GM23338 (cell line): ENCODE results near the gene PALM.

Experiments
- EZH2 ChIP-seq: fragments of 200-600 bp; sonication (generic); IDR thresholded peaks from one replicate; pipeline ENCODE4 v1.8.0; 2017; ENCODE audit warnings: antibody characterized with exemption, mild to moderate bottlenecking, low read depth; ENCODE audit not compliant: unreplicated experiment
- JUNB ChIP-seq: IDR thresholded peaks from one replicate; pipeline ENCODE4 v1.6.1; 2016; ENCODE audit warnings: antibody characterized with exemption; ENCODE audit not compliant: unreplicated experiment
- NANOG ChIP-seq: IDR thresholded peaks from 2 replicates; pipeline ENCODE4 v1.6.1; 2016; ENCODE audit warnings: antibody characterized with exemption, borderline replicate concordance
- POLR2AphosphoS5 ChIP-seq: IDR thresholded peaks from 2 replicates; pipeline ENCODE4 v1.6.1; 2016; ENCODE audit warnings: antibody characterized with exemption, low read depth
- TF ChIP-seq, protein P1 (sequence below), 2 experiments: fragments of 200-600 bp in 1 of 2; sonication (generic) in 1 of 2; conservative IDR thresholded peaks; 2 replicates each; pipeline versions ENCODE4 v1.5.1 to v1.6.1; 2016 to 2017; ENCODE audit warnings: antibody characterized with exemption in 2 of 2, low read depth in 2 of 2, mild to moderate bottlenecking in 2 of 2, moderate library complexity in 1 of 2
- TF ChIP-seq, protein P2 (sequence below): IDR thresholded peaks from one replicate; pipeline ENCODE4 v1.6.1; 2018; ENCODE audit warnings: antibody characterized with exemption; ENCODE audit not compliant: unreplicated experiment

DNA sequence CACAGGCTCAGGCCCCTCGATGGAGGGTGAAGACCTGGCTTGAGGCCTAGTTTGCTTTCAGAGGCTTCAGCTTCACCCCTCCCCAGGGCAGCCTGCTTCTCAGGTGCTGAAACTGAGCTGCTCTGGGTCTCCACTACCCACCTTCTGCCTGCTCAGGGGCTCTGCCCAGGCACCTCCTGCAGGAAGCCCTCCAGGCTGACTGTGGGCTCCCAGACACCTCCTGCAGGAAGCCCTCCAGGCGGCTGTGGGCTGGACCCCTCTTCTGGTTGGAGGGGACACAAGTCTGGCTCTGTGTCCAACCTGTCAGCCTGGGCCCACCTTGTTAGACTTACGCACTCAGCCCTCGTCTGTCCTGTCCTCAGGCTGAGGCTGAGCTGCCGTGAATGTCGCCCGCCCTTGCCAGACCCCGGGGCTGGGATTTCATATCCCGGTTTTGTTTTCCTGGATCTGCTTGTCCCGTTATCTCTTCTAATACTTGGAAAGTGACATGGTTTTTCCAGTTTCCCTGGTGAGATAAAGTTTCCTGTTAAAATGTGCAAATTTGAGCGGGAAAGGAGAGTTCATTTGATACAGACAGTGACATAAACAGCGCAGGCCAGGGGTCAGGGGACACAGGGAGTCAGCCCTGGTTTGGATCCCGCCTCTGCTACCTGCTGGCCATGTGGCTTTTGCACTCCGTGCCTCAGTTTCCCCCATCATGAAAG, 21.4 kb downstream of the PALM start:
- TF ChIP-seq, protein P1, sequence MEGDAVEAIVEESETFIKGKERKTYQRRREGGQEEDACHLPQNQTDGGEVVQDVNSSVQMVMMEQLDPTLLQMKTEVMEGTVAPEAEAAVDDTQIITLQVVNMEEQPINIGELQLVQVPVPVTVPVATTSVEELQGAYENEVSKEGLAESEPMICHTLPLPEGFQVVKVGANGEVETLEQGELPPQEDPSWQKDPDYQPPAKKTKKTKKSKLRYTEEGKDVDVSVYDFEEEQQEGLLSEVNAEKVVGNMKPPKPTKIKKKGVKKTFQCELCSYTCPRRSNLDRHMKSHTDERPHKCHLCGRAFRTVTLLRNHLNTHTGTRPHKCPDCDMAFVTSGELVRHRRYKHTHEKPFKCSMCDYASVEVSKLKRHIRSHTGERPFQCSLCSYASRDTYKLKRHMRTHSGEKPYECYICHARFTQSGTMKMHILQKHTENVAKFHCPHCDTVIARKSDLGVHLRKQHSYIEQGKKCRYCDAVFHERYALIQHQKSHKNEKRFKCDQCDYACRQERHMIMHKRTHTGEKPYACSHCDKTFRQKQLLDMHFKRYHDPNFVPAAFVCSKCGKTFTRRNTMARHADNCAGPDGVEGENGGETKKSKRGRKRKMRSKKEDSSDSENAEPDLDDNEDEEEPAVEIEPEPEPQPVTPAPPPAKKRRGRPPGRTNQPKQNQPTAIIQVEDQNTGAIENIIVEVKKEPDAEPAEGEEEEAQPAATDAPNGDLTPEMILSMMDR (conservative IDR thresholded peaks at IDR 0.05; ENCODE audit: low read depth in 2 of 2) = no peak
- TF ChIP-seq JUNB (no peak), EZH2 (no peak), POLR2AphosphoS5 (no peak), NANOG (no peak)
- TF ChIP-seq, protein P2, sequence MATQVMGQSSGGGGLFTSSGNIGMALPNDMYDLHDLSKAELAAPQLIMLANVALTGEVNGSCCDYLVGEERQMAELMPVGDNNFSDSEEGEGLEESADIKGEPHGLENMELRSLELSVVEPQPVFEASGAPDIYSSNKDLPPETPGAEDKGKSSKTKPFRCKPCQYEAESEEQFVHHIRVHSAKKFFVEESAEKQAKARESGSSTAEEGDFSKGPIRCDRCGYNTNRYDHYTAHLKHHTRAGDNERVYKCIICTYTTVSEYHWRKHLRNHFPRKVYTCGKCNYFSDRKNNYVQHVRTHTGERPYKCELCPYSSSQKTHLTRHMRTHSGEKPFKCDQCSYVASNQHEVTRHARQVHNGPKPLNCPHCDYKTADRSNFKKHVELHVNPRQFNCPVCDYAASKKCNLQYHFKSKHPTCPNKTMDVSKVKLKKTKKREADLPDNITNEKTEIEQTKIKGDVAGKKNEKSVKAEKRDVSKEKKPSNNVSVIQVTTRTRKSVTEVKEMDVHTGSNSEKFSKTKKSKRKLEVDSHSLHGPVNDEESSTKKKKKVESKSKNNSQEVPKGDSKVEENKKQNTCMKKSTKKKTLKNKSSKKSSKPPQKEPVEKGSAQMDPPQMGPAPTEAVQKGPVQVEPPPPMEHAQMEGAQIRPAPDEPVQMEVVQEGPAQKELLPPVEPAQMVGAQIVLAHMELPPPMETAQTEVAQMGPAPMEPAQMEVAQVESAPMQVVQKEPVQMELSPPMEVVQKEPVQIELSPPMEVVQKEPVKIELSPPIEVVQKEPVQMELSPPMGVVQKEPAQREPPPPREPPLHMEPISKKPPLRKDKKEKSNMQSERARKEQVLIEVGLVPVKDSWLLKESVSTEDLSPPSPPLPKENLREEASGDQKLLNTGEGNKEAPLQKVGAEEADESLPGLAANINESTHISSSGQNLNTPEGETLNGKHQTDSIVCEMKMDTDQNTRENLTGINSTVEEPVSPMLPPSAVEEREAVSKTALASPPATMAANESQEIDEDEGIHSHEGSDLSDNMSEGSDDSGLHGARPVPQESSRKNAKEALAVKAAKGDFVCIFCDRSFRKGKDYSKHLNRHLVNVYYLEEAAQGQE = no peak
